Measurements from ENCODE around the gene EPB41.

GRCh38 chr1:28933277-28933676 lies 18.9 kb downstream of the EPB41 start:
- no peak for TF ChIP-seq CTCF (IDR thresholded peaks at IDR 0.05)
- TF ChIP-seq POLR2A (IDR thresholded peaks at IDR 0.05) = no peak

Data from Peyer's patch (tissue), 4 donors.